Fibroblast of skin of right quadriceps (primary cell): Measurements from ENCODE around the gene REPIN1.
A peak's percentile ranks its signal among the peaks of the same experiment; 100 is the strongest.
"Not testable (repeated sequence)": the region's sequence is repeated elsewhere in the genome, so short reads cannot be mapped to it uniquely, and the experiment has no call there.

Experiments used
- DNase-seq: peaks from one replicate; pipeline ENCODE4 v3.0.0-alpha.2; 2013

The REPIN1 gene

GRCh38 chr7:150377635-150378034 is 9.0 kb downstream of the REPIN1 start:
- no peak for DNase-seq

- DNase-seq, result peak; percentile 72
These were observed 9.7 kb downstream of the REPIN1 start for GRCh38 chr7:150378115-150378852.

- DNase-seq, result peak; percentile 92
These were observed 10.3 kb downstream of the REPIN1 start, which contains the start of gene ZNF775 for GRCh38 chr7:150378853-150379440. TSS of gene ZNF775 (plus strand) at chr7:150379330. CDS start at chr7:150388471, 9,141 bp downstream.

- no peak for DNase-seq
These were observed 11.1 kb downstream of the REPIN1 start for GRCh38 chr7:150379441-150380379.

GRCh38 chr7:150380463-150380862 is 11.8 kb downstream of the REPIN1 start:
- DNase-seq, result no peak

GRCh38 chr7:150381096-150381495 is 12.5 kb downstream of the REPIN1 start:
- DNase-seq, result no peak

GRCh38 chr7:150381785-150382122 is 13.1 kb downstream of the REPIN1 start:
- no peak for DNase-seq

GRCh38 chr7:150382123-150382843 is 13.7 kb downstream of the REPIN1 start:
- no peak for DNase-seq

- no peak for DNase-seq
These were observed 14.2 kb downstream of the REPIN1 start for GRCh38 chr7:150382844-150383225.

GRCh38 chr7:150383710-150384397 is 15.2 kb downstream of the REPIN1 start:
- no peak for DNase-seq

- DNase-seq, result no peak
These were observed 16.0 kb downstream of the REPIN1 start for GRCh38 chr7:150384406-150385301.

- no peak for DNase-seq
These were observed 16.7 kb downstream of the REPIN1 start for GRCh38 chr7:150385302-150385723.

GRCh38 chr7:150385884-150386283 is 17.3 kb downstream of the REPIN1 start:
- DNase-seq, result not testable (repeated sequence)

- no peak for DNase-seq
These were observed 19.7 kb downstream of the REPIN1 start for GRCh38 chr7:150388306-150388705.

- DNase-seq, result peak; percentile 18
These were observed 20.3 kb downstream of the REPIN1 start for GRCh38 chr7:150388709-150389531.

- no peak for DNase-seq
These were observed 20.9 kb downstream of the REPIN1 start for GRCh38 chr7:150389532-150389816.

GRCh38 chr7:150390205-150390604 is 21.6 kb downstream of the REPIN1 start:
- DNase-seq, result peak; percentile 29

- DNase-seq, result no peak
These were observed 24.7 kb downstream of the REPIN1 start for GRCh38 chr7:150393325-150393724.

- DNase-seq, result no peak
These were observed 27.8 kb downstream of the REPIN1 start for GRCh38 chr7:150396426-150396825.

GRCh38 chr7:150396851-150397260 is 28.2 kb downstream of the REPIN1 start:
- no peak for DNase-seq
